ENCODE data around the gene XPA. TPM values are rescaled to one million over a fixed set of nuclear protein-coding genes. Genes with fewer than 3 reads are reported as not detected.
A peak's percentile ranks its signal among the peaks of the same experiment; 100 is the strongest.

Gene XPA
- total and polyA plus RNA-seq, 2 of the 13 experiments (the other 11 are each of a cell fraction or from before 2014, with no cell fraction given), result 2.3 to 15.2 TPM

DNA sequence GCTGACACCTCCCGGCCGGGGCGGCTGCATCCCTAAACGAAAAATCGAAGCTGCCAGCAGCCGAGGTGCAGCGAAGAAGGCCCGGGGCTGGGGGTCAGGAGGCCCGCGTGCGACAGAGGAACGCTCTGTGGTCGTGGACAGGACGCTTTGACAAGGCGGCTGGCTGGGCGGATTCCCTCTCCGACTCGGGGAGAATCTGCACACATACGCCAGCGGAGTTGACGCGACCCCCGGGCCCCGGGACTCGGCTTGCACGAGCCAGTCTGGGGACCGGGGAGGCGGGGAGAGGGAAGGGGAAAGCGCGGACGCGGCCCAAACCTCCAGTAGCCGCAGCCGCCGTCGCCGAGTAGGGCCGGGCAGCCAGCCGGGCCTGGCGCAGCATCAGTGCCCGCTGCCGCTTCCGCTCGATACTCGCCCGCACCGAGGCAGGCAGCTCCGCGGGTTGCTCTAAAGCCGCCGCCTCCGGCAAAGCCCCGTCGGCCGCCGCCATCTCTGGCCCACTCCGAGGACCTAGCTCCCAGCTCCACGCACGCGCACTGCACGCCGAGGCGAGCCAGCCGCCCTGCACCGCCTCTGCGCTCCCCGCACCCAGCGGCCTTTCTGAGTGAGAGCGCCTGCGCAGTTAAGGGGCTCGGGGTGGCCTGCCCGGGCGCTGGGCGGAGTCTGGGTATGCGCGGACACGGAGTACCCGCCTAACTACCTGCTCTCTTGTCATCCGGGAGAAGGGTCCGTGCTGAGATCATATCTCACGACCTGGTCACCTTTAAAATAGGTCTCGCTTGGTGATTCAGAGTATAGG lies at the start of gene XPA (continued):
- TF ChIP-seq, protein P1, sequence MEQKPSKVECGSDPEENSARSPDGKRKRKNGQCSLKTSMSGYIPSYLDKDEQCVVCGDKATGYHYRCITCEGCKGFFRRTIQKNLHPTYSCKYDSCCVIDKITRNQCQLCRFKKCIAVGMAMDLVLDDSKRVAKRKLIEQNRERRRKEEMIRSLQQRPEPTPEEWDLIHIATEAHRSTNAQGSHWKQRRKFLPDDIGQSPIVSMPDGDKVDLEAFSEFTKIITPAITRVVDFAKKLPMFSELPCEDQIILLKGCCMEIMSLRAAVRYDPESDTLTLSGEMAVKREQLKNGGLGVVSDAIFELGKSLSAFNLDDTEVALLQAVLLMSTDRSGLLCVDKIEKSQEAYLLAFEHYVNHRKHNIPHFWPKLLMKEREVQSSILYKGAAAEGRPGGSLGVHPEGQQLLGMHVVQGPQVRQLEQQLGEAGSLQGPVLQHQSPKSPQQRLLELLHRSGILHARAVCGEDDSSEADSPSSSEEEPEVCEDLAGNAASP (CRISPR knock-in tag; IDR thresholded peaks at IDR 0.05; ENCODE audit: borderline replicate concordance), result peak; percentile 4; the same call in 1 of the 2 replicates
- TF ChIP-seq BRD4 (CRISPR knock-in tag; IDR thresholded peaks at IDR 0.05) (no peak), JUNB (CRISPR knock-in tag; IDR thresholded peaks at IDR 0.05; ENCODE audit: borderline replicate concordance) (no peak), HNF4A (CRISPR knock-in tag; IDR thresholded peaks at IDR 0.05) (no peak), ZNF510 (CRISPR knock-in tag; IDR thresholded peaks at IDR 0.05; ENCODE audit: low read depth) (no peak), ZNF121 (CRISPR knock-in tag; IDR thresholded peaks at IDR 0.05) (no peak), ZMYM3 (CRISPR knock-in tag; IDR thresholded peaks at IDR 0.05) (no peak), ZFX (CRISPR knock-in tag; IDR thresholded peaks at IDR 0.05; ENCODE audit: low read depth) (peak; percentile 97), ZSCAN9 (CRISPR knock-in tag; IDR thresholded peaks at IDR 0.05; ENCODE audit: borderline replicate concordance) (no peak), SNAPC2 (CRISPR knock-in tag; IDR thresholded peaks at IDR 0.05) (0 out of 2 replicates have a peak, but pooled peaks have one; percentile 61), RFX1 (IDR thresholded peaks at IDR 0.05) (no peak), ETV5 (CRISPR knock-in tag; IDR thresholded peaks at IDR 0.05; ENCODE audit: borderline replicate concordance) (0 out of 2 replicates have a peak, but pooled peaks have one; percentile 52), FOXC1 (CRISPR knock-in tag; IDR thresholded peaks at IDR 0.05; ENCODE audit: borderline replicate concordance) (peak; percentile 92), ZNF552 (CRISPR knock-in tag; IDR thresholded peaks at IDR 0.05; ENCODE audit: borderline replicate concordance) (no peak)
- TF ChIP-seq, protein P2, sequence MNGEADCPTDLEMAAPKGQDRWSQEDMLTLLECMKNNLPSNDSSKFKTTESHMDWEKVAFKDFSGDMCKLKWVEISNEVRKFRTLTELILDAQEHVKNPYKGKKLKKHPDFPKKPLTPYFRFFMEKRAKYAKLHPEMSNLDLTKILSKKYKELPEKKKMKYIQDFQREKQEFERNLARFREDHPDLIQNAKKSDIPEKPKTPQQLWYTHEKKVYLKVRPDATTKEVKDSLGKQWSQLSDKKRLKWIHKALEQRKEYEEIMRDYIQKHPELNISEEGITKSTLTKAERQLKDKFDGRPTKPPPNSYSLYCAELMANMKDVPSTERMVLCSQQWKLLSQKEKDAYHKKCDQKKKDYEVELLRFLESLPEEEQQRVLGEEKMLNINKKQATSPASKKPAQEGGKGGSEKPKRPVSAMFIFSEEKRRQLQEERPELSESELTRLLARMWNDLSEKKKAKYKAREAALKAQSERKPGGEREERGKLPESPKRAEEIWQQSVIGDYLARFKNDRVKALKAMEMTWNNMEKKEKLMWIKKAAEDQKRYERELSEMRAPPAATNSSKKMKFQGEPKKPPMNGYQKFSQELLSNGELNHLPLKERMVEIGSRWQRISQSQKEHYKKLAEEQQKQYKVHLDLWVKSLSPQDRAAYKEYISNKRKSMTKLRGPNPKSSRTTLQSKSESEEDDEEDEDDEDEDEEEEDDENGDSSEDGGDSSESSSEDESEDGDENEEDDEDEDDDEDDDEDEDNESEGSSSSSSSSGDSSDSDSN (CRISPR knock-in tag; IDR thresholded peaks at IDR 0.05), result peak; percentile 96
- TF ChIP-seq, protein P3, sequence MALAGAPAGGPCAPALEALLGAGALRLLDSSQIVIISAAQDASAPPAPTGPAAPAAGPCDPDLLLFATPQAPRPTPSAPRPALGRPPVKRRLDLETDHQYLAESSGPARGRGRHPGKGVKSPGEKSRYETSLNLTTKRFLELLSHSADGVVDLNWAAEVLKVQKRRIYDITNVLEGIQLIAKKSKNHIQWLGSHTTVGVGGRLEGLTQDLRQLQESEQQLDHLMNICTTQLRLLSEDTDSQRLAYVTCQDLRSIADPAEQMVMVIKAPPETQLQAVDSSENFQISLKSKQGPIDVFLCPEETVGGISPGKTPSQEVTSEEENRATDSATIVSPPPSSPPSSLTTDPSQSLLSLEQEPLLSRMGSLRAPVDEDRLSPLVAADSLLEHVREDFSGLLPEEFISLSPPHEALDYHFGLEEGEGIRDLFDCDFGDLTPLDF (CRISPR knock-in tag; IDR thresholded peaks at IDR 0.05), result peak; percentile 40; the same call in 1 of the 2 replicates
- TF ChIP-seq, protein P4, sequence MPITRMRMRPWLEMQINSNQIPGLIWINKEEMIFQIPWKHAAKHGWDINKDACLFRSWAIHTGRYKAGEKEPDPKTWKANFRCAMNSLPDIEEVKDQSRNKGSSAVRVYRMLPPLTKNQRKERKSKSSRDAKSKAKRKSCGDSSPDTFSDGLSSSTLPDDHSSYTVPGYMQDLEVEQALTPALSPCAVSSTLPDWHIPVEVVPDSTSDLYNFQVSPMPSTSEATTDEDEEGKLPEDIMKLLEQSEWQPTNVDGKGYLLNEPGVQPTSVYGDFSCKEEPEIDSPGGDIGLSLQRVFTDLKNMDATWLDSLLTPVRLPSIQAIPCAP (CRISPR knock-in tag; IDR thresholded peaks at IDR 0.05; ENCODE audit: low read depth), result 0 out of 2 replicates have a peak, but pooled peaks have one; percentile 31
- TF ChIP-seq, protein P5, sequence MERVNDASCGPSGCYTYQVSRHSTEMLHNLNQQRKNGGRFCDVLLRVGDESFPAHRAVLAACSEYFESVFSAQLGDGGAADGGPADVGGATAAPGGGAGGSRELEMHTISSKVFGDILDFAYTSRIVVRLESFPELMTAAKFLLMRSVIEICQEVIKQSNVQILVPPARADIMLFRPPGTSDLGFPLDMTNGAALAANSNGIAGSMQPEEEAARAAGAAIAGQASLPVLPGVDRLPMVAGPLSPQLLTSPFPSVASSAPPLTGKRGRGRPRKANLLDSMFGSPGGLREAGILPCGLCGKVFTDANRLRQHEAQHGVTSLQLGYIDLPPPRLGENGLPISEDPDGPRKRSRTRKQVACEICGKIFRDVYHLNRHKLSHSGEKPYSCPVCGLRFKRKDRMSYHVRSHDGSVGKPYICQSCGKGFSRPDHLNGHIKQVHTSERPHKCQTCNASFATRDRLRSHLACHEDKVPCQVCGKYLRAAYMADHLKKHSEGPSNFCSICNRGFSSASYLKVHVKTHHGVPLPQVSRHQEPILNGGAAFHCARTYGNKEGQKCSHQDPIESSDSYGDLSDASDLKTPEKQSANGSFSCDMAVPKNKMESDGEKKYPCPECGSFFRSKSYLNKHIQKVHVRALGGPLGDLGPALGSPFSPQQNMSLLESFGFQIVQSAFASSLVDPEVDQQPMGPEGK (CRISPR knock-in tag; IDR thresholded peaks at IDR 0.05), result peak; percentile 54
- TF ChIP-seq, protein P6, sequence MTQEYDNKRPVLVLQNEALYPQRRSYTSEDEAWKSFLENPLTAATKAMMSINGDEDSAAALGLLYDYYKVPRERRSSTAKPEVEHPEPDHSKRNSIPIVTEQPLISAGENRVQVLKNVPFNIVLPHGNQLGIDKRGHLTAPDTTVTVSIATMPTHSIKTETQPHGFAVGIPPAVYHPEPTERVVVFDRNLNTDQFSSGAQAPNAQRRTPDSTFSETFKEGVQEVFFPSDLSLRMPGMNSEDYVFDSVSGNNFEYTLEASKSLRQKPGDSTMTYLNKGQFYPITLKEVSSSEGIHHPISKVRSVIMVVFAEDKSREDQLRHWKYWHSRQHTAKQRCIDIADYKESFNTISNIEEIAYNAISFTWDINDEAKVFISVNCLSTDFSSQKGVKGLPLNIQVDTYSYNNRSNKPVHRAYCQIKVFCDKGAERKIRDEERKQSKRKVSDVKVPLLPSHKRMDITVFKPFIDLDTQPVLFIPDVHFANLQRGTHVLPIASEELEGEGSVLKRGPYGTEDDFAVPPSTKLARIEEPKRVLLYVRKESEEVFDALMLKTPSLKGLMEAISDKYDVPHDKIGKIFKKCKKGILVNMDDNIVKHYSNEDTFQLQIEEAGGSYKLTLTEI (CRISPR knock-in tag; conservative IDR thresholded peaks at IDR 0.05), result no peak

Data from HepG2 (cell line).